ENCODE data around the gene CYP19A1.
A peak's percentile ranks its signal among the peaks of the same experiment; 100 is the strongest.

- TF ChIP-seq, protein P1, sequence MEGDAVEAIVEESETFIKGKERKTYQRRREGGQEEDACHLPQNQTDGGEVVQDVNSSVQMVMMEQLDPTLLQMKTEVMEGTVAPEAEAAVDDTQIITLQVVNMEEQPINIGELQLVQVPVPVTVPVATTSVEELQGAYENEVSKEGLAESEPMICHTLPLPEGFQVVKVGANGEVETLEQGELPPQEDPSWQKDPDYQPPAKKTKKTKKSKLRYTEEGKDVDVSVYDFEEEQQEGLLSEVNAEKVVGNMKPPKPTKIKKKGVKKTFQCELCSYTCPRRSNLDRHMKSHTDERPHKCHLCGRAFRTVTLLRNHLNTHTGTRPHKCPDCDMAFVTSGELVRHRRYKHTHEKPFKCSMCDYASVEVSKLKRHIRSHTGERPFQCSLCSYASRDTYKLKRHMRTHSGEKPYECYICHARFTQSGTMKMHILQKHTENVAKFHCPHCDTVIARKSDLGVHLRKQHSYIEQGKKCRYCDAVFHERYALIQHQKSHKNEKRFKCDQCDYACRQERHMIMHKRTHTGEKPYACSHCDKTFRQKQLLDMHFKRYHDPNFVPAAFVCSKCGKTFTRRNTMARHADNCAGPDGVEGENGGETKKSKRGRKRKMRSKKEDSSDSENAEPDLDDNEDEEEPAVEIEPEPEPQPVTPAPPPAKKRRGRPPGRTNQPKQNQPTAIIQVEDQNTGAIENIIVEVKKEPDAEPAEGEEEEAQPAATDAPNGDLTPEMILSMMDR (IDR thresholded peaks at IDR 0.05), result peak; percentile 61
- TF ChIP-seq EZH2phosphoT487 (IDR thresholded peaks at IDR 0.05), result no peak
- no peak for TF ChIP-seq EZH2 (IDR thresholded peaks at IDR 0.05)
Measured at GRCh38 chr15:51382787-51383186, 44.4 kb upstream of the CYP19A1 start.
